Mesenchymal stem cell (in vitro differentiated cells and primary cell): Measurements from ENCODE around the gene TNS2.

ENCODE experiments used
- DNase-seq: peaks from one replicate; pipeline ENCODE4 v3.0.0-alpha.2; 2013
- H2AFZ ChIP-seq: one replicate; pipeline ENCODE4 v1.6.1; 2013; ENCODE audit warnings: low read depth, mild to moderate bottlenecking, control low read depth, inconsistent platforms, low read length, moderate library complexity
- H2AK5ac ChIP-seq: 2 replicates; pipeline ENCODE4 v1.6.1; 2013; ENCODE audit warnings: low read length, moderate library complexity, mild to moderate bottlenecking, inconsistent platforms; ENCODE audit not compliant: severe bottlenecking
- H2BK120ac ChIP-seq: one replicate; pipeline ENCODE4 v1.6.1; 2013; ENCODE audit warnings: low read depth, mild to moderate bottlenecking, inconsistent platforms, low read length, moderate library complexity
- H2BK12ac ChIP-seq, 2 experiments: one replicate each; pipeline ENCODE4 v1.6.1; 2013; ENCODE audit warnings: inconsistent platforms in 2 of 2, low read length in 2 of 2, mild to moderate bottlenecking in 2 of 2, moderate library complexity in 2 of 2, control low read depth in 1 of 2
- H2BK15ac ChIP-seq: one replicate; pipeline ENCODE4 v1.6.1; 2013; ENCODE audit warnings: mild to moderate bottlenecking, low read depth, inconsistent platforms; ENCODE audit not compliant: poor library complexity, severe bottlenecking
- H2BK5ac ChIP-seq: 2 replicates; pipeline ENCODE4 v1.6.1; 2013; ENCODE audit warnings: low read depth, mild to moderate bottlenecking, low read length, control low read depth, inconsistent platforms; ENCODE audit not compliant: poor library complexity, severe bottlenecking
- H3K14ac ChIP-seq, 2 experiments: one replicate each; pipeline ENCODE4 v1.6.1; 2013; ENCODE audit warnings: inconsistent platforms in 2 of 2, low read length in 2 of 2, control low read depth in 1 of 2, mild to moderate bottlenecking in 1 of 2, moderate library complexity in 1 of 2
- H3K18ac ChIP-seq, 2 experiments: one replicate each; pipeline ENCODE4 v1.6.1; 2013; ENCODE audit warnings: inconsistent platforms in 2 of 2, low read length in 2 of 2, control low read depth in 1 of 2, low read depth in 1 of 2, mild to moderate bottlenecking in 1 of 2
- H3K23ac ChIP-seq, 2 experiments: one replicate each; pipeline ENCODE4 v1.6.1; 2013; ENCODE audit warnings: inconsistent platforms in 2 of 2, low read length in 2 of 2, mild to moderate bottlenecking in 2 of 2, moderate library complexity in 2 of 2, control low read depth in 1 of 2
- H3K27ac ChIP-seq: 2 replicates; pipeline ENCODE4 v1.5.1; 2013; ENCODE audit warnings: mild to moderate bottlenecking, moderate library complexity, low read length, control low read depth, inconsistent platforms; ENCODE audit not compliant: poor library complexity, severe bottlenecking
- H3K27me3 ChIP-seq, 2 experiments: 2 replicates each; pipeline versions ENCODE4 v1.6.1 to v1.7.0; 2013; ENCODE audit warnings: low read length in 2 of 2, mild to moderate bottlenecking in 2 of 2, moderate library complexity in 2 of 2, control low read depth in 1 of 2, inconsistent platforms in 1 of 2; ENCODE audit not compliant: control insufficient read depth in 1 of 2, insufficient read depth in 1 of 2
- H3K36me3 ChIP-seq, 2 experiments: 2 replicates each; pipeline versions ENCODE4 v1.6.1 to v1.7.0; 2013; ENCODE audit warnings: low read length in 2 of 2, control low read depth in 1 of 2, inconsistent platforms in 1 of 2, low read depth in 1 of 2, mild to moderate bottlenecking in 1 of 2; ENCODE audit not compliant: insufficient read depth in 2 of 2, control insufficient read depth in 1 of 2
- H3K4ac ChIP-seq, 2 experiments: one replicate each; pipeline ENCODE4 v1.6.1; 2013; ENCODE audit warnings: inconsistent platforms in 2 of 2, low read length in 2 of 2, mild to moderate bottlenecking in 2 of 2, moderate library complexity in 2 of 2, control low read depth in 1 of 2, low read depth in 1 of 2
- H3K4me1 ChIP-seq: 2 replicates; pipeline ENCODE4 v1.6.1; 2013; ENCODE audit warnings: low read depth, low read length, control low read depth; ENCODE audit not compliant: control insufficient read depth, insufficient read depth
- H3K4me2 ChIP-seq: 2 replicates; pipeline ENCODE4 v1.6.1; 2013; ENCODE audit warnings: low read length, mild to moderate bottlenecking, inconsistent platforms; ENCODE audit not compliant: poor library complexity, severe bottlenecking
- H3K4me3 ChIP-seq, 2 experiments: 2 replicates each; pipeline versions ENCODE4 v1.5.1 to v1.7.0; 2013; ENCODE audit warnings: low read length in 2 of 2, mild to moderate bottlenecking in 2 of 2, control low read depth in 1 of 2, low read depth in 1 of 2; ENCODE audit not compliant: insufficient read depth in 1 of 2
- H3K79me1 ChIP-seq: replicated peaks from 2 replicates; pipeline ENCODE4 v1.6.1; 2013; ENCODE audit warnings: mild to moderate bottlenecking, control low read depth, low read length, inconsistent platforms; ENCODE audit not compliant: poor library complexity, severe bottlenecking
- H3K9ac ChIP-seq: 2 replicates; pipeline ENCODE4 v1.7.0; 2013; ENCODE audit warnings: mild to moderate bottlenecking, low read length, moderate library complexity
- H3K9me3 ChIP-seq: 2 replicates; pipeline ENCODE4 v1.7.0; 2013; ENCODE audit warnings: mild to moderate bottlenecking, low read length; ENCODE audit not compliant: control insufficient read depth
- H4K8ac ChIP-seq: one replicate; pipeline ENCODE4 v1.6.1; 2013; ENCODE audit warnings: inconsistent platforms, mild to moderate bottlenecking, low read length, moderate library complexity
- H4K91ac ChIP-seq: one replicate; pipeline ENCODE4 v1.6.1; 2013; ENCODE audit warnings: mild to moderate bottlenecking, low read length, inconsistent platforms
- WGBS: methylation state at CpG from one replicate; pipeline ENCODE4 v1.1.7; 2013; ENCODE audit warnings: mixed read lengths; 5-methylcytosine and 5-hydroxymethylcytosine counted together

Gene TNS2

DNA sequence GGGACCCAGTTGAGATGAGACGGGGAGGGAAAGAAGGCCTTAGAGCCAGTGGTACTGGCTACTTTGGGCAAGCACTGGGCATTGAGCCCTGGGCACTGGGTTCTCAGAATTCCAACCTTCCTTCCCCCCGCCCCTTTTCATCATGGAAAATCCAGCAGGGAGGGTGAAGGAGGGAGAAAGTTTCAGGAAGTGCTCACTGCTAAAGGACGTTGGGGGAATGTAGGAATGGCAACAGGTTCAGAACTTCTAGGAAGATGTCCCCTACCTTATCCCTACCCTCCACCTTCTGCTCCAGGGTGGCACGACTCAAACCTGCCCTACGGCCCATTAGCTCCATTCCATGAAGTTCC lies 4.2 kb upstream of the TNS2 start:
- WGBS = 83% methylated on average over 3 of the region's 5 CpGs
- no peak overlapping the region for H2AFZ ChIP-seq
- DNase-seq = no peak
- peak overlapping the region; percentile 1 for H4K8ac ChIP-seq
- no peak overlapping the region for H3K23ac ChIP-seq
- peaks cover 9 to 17% of the 10 kb centered on the region in 2 experiments for H3K36me3 ChIP-seq
- H3K18ac ChIP-seq = peak overlapping the region in 1 of 2 experiments; percentile 1
- no peak overlapping the region for H2BK12ac ChIP-seq
- no peak overlapping the region for H3K4me2 ChIP-seq
- peak overlapping the region in 1 of 2 experiments; percentile 93 for H3K4me3 ChIP-seq
- peaks cover 40% of the 10 kb centered on the region for H3K4me1 ChIP-seq
- no peak overlapping the region for H2BK120ac ChIP-seq
- no peak overlapping the region for H3K27ac ChIP-seq
- no peak overlapping the region for H3K14ac ChIP-seq
- no peak overlapping the region for H2BK15ac ChIP-seq
- H3K9ac ChIP-seq = peak overlapping the region; percentile 97
- H3K27me3 ChIP-seq = no peaks in the 10 kb centered on the region
- H3K79me1 ChIP-seq = peaks cover 3% of the 10 kb centered on the region
- no peak overlapping the region for H4K91ac ChIP-seq
- H3K9me3 ChIP-seq = no peaks in the 10 kb centered on the region
- no peak overlapping the region for H2BK5ac ChIP-seq
- no peak overlapping the region for H2AK5ac ChIP-seq
- H3K4ac ChIP-seq = no peak overlapping the region

DNA sequence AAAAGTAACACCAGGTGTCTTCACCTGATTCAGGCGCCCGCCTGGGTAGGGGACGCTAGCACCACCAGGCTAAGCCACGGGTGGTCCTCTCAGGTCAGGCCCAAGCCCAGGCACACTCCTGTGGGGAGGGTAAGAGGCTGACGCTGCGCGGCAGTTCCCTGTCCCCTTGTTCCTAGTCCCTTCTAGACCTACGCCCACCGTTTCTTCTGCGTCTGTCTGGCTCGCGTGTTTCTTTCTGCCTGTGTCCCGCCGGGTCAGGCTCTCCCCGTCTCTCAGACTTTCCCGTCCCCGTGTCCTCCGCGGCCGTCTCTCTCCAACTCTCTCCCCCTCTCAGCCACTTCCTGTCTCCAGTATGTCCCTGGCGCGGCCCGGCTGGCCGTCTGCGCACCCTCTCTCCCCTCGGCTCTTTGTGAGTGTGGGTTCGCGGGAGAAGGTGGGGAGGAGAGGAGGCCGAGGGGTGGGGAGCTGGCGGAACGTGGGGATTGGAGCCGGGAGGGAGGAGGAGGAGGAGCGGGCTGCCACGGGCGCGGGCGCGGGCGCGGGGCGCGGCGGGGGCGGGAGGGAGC lies 3.1 kb upstream of the TNS2 start:
- Histone ChIP-seq H3K4ac (peak overlapping the region; percentile 86 to 100), H2BK15ac (peak overlapping the region; percentile 6), H3K4me1 (peaks cover 51% of the 10 kb centered on the region), H3K36me3 (peaks cover 9 to 16% of the 10 kb centered on the region in 2 experiments), H2BK120ac (peak overlapping the region; percentile 69), H4K8ac (peak overlapping the region; percentile 98), H4K91ac (peak overlapping the region; percentile 91), H3K18ac (peak overlapping the region; percentile 83 to 100), H3K27me3 (no peaks in the 10 kb centered on the region), H2BK12ac (peak overlapping the region; percentile 30 to 87), H3K9ac (peak overlapping the region; percentile 97), H2AK5ac (peak overlapping the region; percentile 81), H2AFZ (peak overlapping the region; percentile 29), H2BK5ac (peak overlapping the region; percentile 78), H3K23ac (peak overlapping the region in 1 of 2 experiments; percentile 99), H3K79me1 (peaks cover 3% of the 10 kb centered on the region), H3K4me3 (peak overlapping the region; percentile 72 to 93), H3K9me3 (no peaks in the 10 kb centered on the region), H3K14ac (peak overlapping the region in 1 of 2 experiments; percentile 100), H3K4me2 (peak overlapping the region; percentile 88), H3K27ac (peak overlapping the region; percentile 97)
- peak; percentile 94 for DNase-seq
- 5% methylated on average over 16 of the region's 44 CpGs for WGBS

DNA sequence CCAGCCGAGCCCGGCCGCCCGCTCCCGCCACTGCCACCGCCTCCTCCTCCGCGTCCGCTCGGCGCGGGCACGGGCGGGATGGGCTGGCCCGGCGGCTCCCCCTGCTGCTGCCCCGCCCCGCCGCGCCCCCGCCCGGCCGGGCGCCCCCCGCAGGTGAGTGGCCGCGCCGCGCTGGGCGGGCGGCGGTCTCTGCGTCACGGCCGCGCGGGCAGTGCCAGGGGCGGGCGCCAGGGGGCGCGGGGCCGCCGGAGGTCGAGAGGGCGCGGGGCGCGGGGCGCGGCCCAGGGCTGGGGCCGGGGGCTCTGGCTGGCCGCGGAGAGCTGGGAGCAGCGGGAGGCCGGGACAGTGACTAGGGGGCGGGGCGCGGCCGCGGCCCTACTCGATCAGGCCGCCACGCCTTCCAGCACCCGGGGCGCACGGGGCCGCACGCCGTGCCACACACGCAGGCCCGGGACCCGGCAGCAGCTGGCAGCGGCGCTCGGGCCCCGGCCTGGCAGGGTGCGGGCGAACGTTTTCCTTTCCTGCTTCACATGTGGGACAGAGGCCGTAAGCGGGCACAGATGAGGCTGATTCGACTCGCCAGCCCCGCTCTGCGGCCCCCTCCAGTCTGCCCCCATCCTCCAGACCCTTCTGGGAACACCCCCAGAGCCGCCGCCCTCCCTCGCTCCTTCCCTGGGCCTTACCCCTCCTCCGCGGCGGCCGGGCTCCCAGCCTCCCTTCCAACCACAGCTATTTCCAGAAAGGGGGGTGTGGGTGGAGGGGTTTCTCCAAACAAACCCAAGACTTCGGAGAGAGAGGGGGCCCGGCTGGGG lies 2.4 kb upstream of the TNS2 start:
- WGBS = 0% methylated on average over 39 of the region's 94 CpGs
- Histone ChIP-seq H4K91ac (peak overlapping the region; percentile 94), H2AK5ac (peak overlapping the region; percentile 46), H2BK120ac (peak overlapping the region; percentile 92), H2BK5ac (peak overlapping the region; percentile 97), H3K4ac (peak overlapping the region; percentile 95 to 97), H2AFZ (peak overlapping the region; percentile 11), H3K4me1 (peaks cover 58% of the 10 kb centered on the region), H3K18ac (peak overlapping the region; percentile 96 to 100), H2BK12ac (peak overlapping the region in 1 of 2 experiments; percentile 99), H3K27me3 (no peaks in the 10 kb centered on the region), H3K4me2 (peak overlapping the region; percentile 93), H3K23ac (no peak overlapping the region), H3K36me3 (peaks cover 15 to 18% of the 10 kb centered on the region in 2 experiments), H3K79me1 (peaks cover 8% of the 10 kb centered on the region), H4K8ac (peak overlapping the region; percentile 96), H3K27ac (peak overlapping the region; percentile 94), H3K9me3 (no peaks in the 10 kb centered on the region), H3K14ac (peak overlapping the region in 1 of 2 experiments; percentile 21), H3K9ac (peak overlapping the region; percentile 95), H3K4me3 (peak overlapping the region; percentile 72 to 89), H2BK15ac (peak overlapping the region; percentile 74)
- peak; percentile 90 for DNase-seq
